ENCODE measurements around the gene PLCD1.
A peak's percentile ranks its signal among the peaks of the same experiment; 100 is the strongest.
"Not testable (repeated sequence)": the region's sequence is repeated elsewhere in the genome, so short reads cannot be mapped to it uniquely, and the experiment has no call there.

The PLCD1 gene

GRCh38 chr3:38038447-38038911, 9.0 kb upstream of the PLCD1 start:
- H3K9ac ChIP-seq (ENCODE audit: low read depth in 1 of 2, low read length in 2 of 2), result peak overlapping the region; percentile 74 to 79
- H3K27ac ChIP-seq (ENCODE audit: low read depth in 2 of 2, low read length in 2 of 2), result peak overlapping the region; percentile 69 to 85
- peak overlapping the region; percentile 77 to 81 for H3K4me3 ChIP-seq (ENCODE audit: low read length in 2 of 2)

GRCh38 chr3:38036906-38037305, 7.5 kb upstream of the PLCD1 start:
- no peaks in the 10 kb centered on the region for H3K9me3 ChIP-seq (ENCODE audit: control insufficient read depth in 2 of 2, low read length in 2 of 2)
- no peak overlapping the region for H3K27ac ChIP-seq (ENCODE audit: low read depth in 2 of 2, low read length in 2 of 2)
- no peaks in the 10 kb centered on the region for H3K27me3 ChIP-seq (ENCODE audit: control insufficient read depth in 2 of 2, insufficient read depth in 2 of 2, low read length in 2 of 2)
- H3K36me3 ChIP-seq (ENCODE audit: control insufficient read depth in 2 of 2, insufficient read depth in 2 of 2, low read length in 2 of 2), result no peaks in the 10 kb centered on the region
- H3K9ac ChIP-seq (ENCODE audit: low read depth in 1 of 2, low read length in 2 of 2), result no peak overlapping the region
- H3K4me3 ChIP-seq (ENCODE audit: low read length in 2 of 2), result no peak overlapping the region
- peaks cover 20 to 34% of the 10 kb centered on the region in 2 donors for H3K4me1 ChIP-seq (ENCODE audit: control insufficient read depth in 2 of 2, insufficient read depth in 2 of 2, low read length in 2 of 2)

More at GRCh38 chr3:38038447-38038911, 9.0 kb upstream of the PLCD1 start:
- Histone ChIP-seq H3K27me3 (ENCODE audit: control insufficient read depth in 2 of 2, insufficient read depth in 2 of 2, low read length in 2 of 2) (no peaks in the 10 kb centered on the region), H3K9me3 (ENCODE audit: control insufficient read depth in 2 of 2, low read length in 2 of 2) (no peaks in the 10 kb centered on the region), H3K36me3 (ENCODE audit: control insufficient read depth in 2 of 2, insufficient read depth in 2 of 2, low read length in 2 of 2) (no peaks in the 10 kb centered on the region), H3K4me1 (ENCODE audit: control insufficient read depth in 2 of 2, insufficient read depth in 2 of 2, low read length in 2 of 2) (peaks cover 23 to 31% of the 10 kb centered on the region in 2 donors)

- peaks cover 24 to 38% of the 10 kb centered on the region in 2 donors for H3K4me1 ChIP-seq (ENCODE audit: control insufficient read depth in 2 of 2, insufficient read depth in 2 of 2, low read length in 2 of 2)
- H3K36me3 ChIP-seq (ENCODE audit: control insufficient read depth in 2 of 2, insufficient read depth in 2 of 2, low read length in 2 of 2), result no peaks in the 10 kb centered on the region
- H3K27me3 ChIP-seq (ENCODE audit: control insufficient read depth in 2 of 2, insufficient read depth in 2 of 2, low read length in 2 of 2), result no peaks in the 10 kb centered on the region
- H3K4me3 ChIP-seq (ENCODE audit: low read length in 2 of 2), result no peak overlapping the region
- H3K9ac ChIP-seq (ENCODE audit: low read depth in 1 of 2, low read length in 2 of 2), result no peak overlapping the region
- no peaks in the 10 kb centered on the region for H3K9me3 ChIP-seq (ENCODE audit: control insufficient read depth in 2 of 2, low read length in 2 of 2)
- no peak overlapping the region for H3K27ac ChIP-seq (ENCODE audit: low read depth in 2 of 2, low read length in 2 of 2)
Measured at GRCh38 chr3:38036286-38036685, 6.8 kb upstream of the PLCD1 start.

- not testable (repeated sequence) for H3K9ac ChIP-seq (ENCODE audit: low read depth in 1 of 2, low read length in 2 of 2); H3K27me3 ChIP-seq (ENCODE audit: control insufficient read depth in 2 of 2, insufficient read depth in 2 of 2, low read length in 2 of 2); H3K27ac ChIP-seq (ENCODE audit: low read depth in 2 of 2, low read length in 2 of 2); H3K9me3 ChIP-seq (ENCODE audit: control insufficient read depth in 2 of 2, low read length in 2 of 2); H3K36me3 ChIP-seq (ENCODE audit: control insufficient read depth in 2 of 2, insufficient read depth in 2 of 2, low read length in 2 of 2); H3K4me3 ChIP-seq (ENCODE audit: low read length in 2 of 2)
- H3K4me1 ChIP-seq (ENCODE audit: control insufficient read depth in 2 of 2, insufficient read depth in 2 of 2, low read length in 2 of 2), result peaks cover 22 to 38% of the 10 kb centered on the region in 2 donors
Measured at GRCh38 chr3:38034335-38034734, 4.9 kb upstream of the PLCD1 start.

- H3K27ac ChIP-seq (ENCODE audit: low read depth in 2 of 2, low read length in 2 of 2); H3K9me3 ChIP-seq (ENCODE audit: control insufficient read depth in 2 of 2, low read length in 2 of 2); H3K9ac ChIP-seq (ENCODE audit: low read depth in 1 of 2, low read length in 2 of 2); H3K27me3 ChIP-seq (ENCODE audit: control insufficient read depth in 2 of 2, insufficient read depth in 2 of 2, low read length in 2 of 2); H3K36me3 ChIP-seq (ENCODE audit: control insufficient read depth in 2 of 2, insufficient read depth in 2 of 2, low read length in 2 of 2); H3K4me3 ChIP-seq (ENCODE audit: low read length in 2 of 2): not testable (repeated sequence)
- peaks cover 16 to 30% of the 10 kb centered on the region in 2 donors for H3K4me1 ChIP-seq (ENCODE audit: control insufficient read depth in 2 of 2, insufficient read depth in 2 of 2, low read length in 2 of 2)
Measured at GRCh38 chr3:38033586-38033985, 4.1 kb upstream of the PLCD1 start.

- Histone ChIP-seq H3K9ac (ENCODE audit: low read depth in 1 of 2, low read length in 2 of 2) (no peak overlapping the region), H3K4me3 (ENCODE audit: low read length in 2 of 2) (no peak overlapping the region), H3K9me3 (ENCODE audit: control insufficient read depth in 2 of 2, low read length in 2 of 2) (no peaks in the 10 kb centered on the region), H3K27me3 (ENCODE audit: control insufficient read depth in 2 of 2, insufficient read depth in 2 of 2, low read length in 2 of 2) (peaks cover 0 to 2% of the 10 kb centered on the region in 2 donors), H3K4me1 (ENCODE audit: control insufficient read depth in 2 of 2, insufficient read depth in 2 of 2, low read length in 2 of 2) (peaks cover 18 to 27% of the 10 kb centered on the region in 2 donors), H3K36me3 (ENCODE audit: control insufficient read depth in 2 of 2, insufficient read depth in 2 of 2, low read length in 2 of 2) (no peaks in the 10 kb centered on the region), H3K27ac (ENCODE audit: low read depth in 2 of 2, low read length in 2 of 2) (no peak overlapping the region)
Measured at GRCh38 chr3:38032328-38032865, 3.0 kb upstream of the PLCD1 start.

GRCh38 chr3:38031022-38031994, 1.9 kb upstream of the PLCD1 start:
- H3K9ac ChIP-seq (ENCODE audit: low read depth in 1 of 2, low read length in 2 of 2), result no peak overlapping the region
- H3K27ac ChIP-seq (ENCODE audit: low read depth in 2 of 2, low read length in 2 of 2), result peak overlapping the region; percentile 65 to 66
- peaks cover 0 to 2% of the 10 kb centered on the region in 2 donors for H3K27me3 ChIP-seq (ENCODE audit: control insufficient read depth in 2 of 2, insufficient read depth in 2 of 2, low read length in 2 of 2)
- H3K9me3 ChIP-seq (ENCODE audit: control insufficient read depth in 2 of 2, low read length in 2 of 2), result no peaks in the 10 kb centered on the region
- H3K4me1 ChIP-seq (ENCODE audit: control insufficient read depth in 2 of 2, insufficient read depth in 2 of 2, low read length in 2 of 2), result peaks cover 18 to 27% of the 10 kb centered on the region in 2 donors
- no peaks in the 10 kb centered on the region for H3K36me3 ChIP-seq (ENCODE audit: control insufficient read depth in 2 of 2, insufficient read depth in 2 of 2, low read length in 2 of 2)
- H3K4me3 ChIP-seq (ENCODE audit: low read length in 2 of 2), result no peak overlapping the region

- peak overlapping the region; percentile 67 to 76 for H3K27ac ChIP-seq (ENCODE audit: low read depth in 2 of 2, low read length in 2 of 2)
- peak overlapping the region; percentile 65 to 75 for H3K4me3 ChIP-seq (ENCODE audit: low read length in 2 of 2)
- peak overlapping the region; percentile 74 to 84 for H3K9ac ChIP-seq (ENCODE audit: low read depth in 1 of 2, low read length in 2 of 2)
- peaks cover 0 to 2% of the 10 kb centered on the region in 2 donors for H3K27me3 ChIP-seq (ENCODE audit: control insufficient read depth in 2 of 2, insufficient read depth in 2 of 2, low read length in 2 of 2)
- H3K9me3 ChIP-seq (ENCODE audit: control insufficient read depth in 2 of 2, low read length in 2 of 2), result no peaks in the 10 kb centered on the region
- no peaks in the 10 kb centered on the region for H3K36me3 ChIP-seq (ENCODE audit: control insufficient read depth in 2 of 2, insufficient read depth in 2 of 2, low read length in 2 of 2)
- H3K4me1 ChIP-seq (ENCODE audit: control insufficient read depth in 2 of 2, insufficient read depth in 2 of 2, low read length in 2 of 2), result peaks cover 21 to 34% of the 10 kb centered on the region in 2 donors
Measured at GRCh38 chr3:38030126-38031021, 932 bp upstream of the PLCD1 start.

GRCh38 chr3:38028621-38029361, 651 bp downstream of the PLCD1 start:
- Histone ChIP-seq H3K9ac (ENCODE audit: low read depth in 1 of 2, low read length in 2 of 2) (peak overlapping the region in 1 of 2 donors; percentile 66), H3K27ac (ENCODE audit: low read depth in 2 of 2, low read length in 2 of 2) (peak overlapping the region; percentile 56 to 76), H3K4me3 (ENCODE audit: low read length in 2 of 2) (peak overlapping the region; percentile 52 to 62), H3K36me3 (ENCODE audit: control insufficient read depth in 2 of 2, insufficient read depth in 2 of 2, low read length in 2 of 2) (no peaks in the 10 kb centered on the region), H3K4me1 (ENCODE audit: control insufficient read depth in 2 of 2, insufficient read depth in 2 of 2, low read length in 2 of 2) (peaks cover 23 to 39% of the 10 kb centered on the region in 2 donors), H3K9me3 (ENCODE audit: control insufficient read depth in 2 of 2, low read length in 2 of 2) (no peaks in the 10 kb centered on the region), H3K27me3 (ENCODE audit: control insufficient read depth in 2 of 2, insufficient read depth in 2 of 2, low read length in 2 of 2) (peaks cover 0 to 2% of the 10 kb centered on the region in 2 donors)
